GM12891 (cell line): ENCODE data around the gene NFATC1.

Experiments used
- POLR2A ChIP-seq: IDR thresholded peaks from 2 replicates; pipeline ENCODE4 v1.6.1; 2011; ENCODE audit warnings: low read depth, low read length, control low read depth
- POLR2AphosphoS5 ChIP-seq: IDR thresholded peaks from 2 replicates; pipeline ENCODE4 v1.6.1; 2011; ENCODE audit warnings: low read depth, low read length, control low read depth
- POU2F2 ChIP-seq: IDR thresholded peaks from 2 replicates; pipeline ENCODE4 v1.6.1; 2011; ENCODE audit warnings: low read depth, mild to moderate bottlenecking, control low read depth, low read length, moderate library complexity
- SPI1 ChIP-seq: IDR thresholded peaks from 2 replicates; pipeline ENCODE4 v1.6.1; 2011; ENCODE audit warnings: low read depth, low read length, control low read depth
- TAF1 ChIP-seq: IDR thresholded peaks from 2 replicates; pipeline ENCODE4 v1.6.1; 2011; ENCODE audit warnings: low read depth, low read length, control low read depth

GRCh38 chr18:79571211-79572092 is 175.7 kb downstream of the NFATC1 start:
- TF ChIP-seq POU2F2 = no peak
- no peak for TF ChIP-seq POLR2AphosphoS5
- TF ChIP-seq POLR2A = no peak
- TF ChIP-seq TAF1 = no peak
- TF ChIP-seq SPI1 = no peak
